Hematopoietic multipotent progenitor cell treated with erythropoietin and hydrocortisone succinate and interleukin-3 and kit ligand, for 15 days (in vitro differentiated cells): ENCODE results near the gene ITLN1.
"Not testable (repeated sequence)": the region's sequence is repeated elsewhere in the genome, so short reads cannot be mapped to it uniquely, and the experiment has no call there.

ENCODE experiments used
- DNase-seq: peaks from one replicate; pipeline ENCODE4 v3.0.0-alpha.2; 2015; ENCODE audit warnings: low spot score

Gene ITLN1

GRCh38 chr1:160882582-160882981 is 2.4 kb downstream of the ITLN1 start:
- no peak for DNase-seq

- not testable (repeated sequence) for DNase-seq
Observed at GRCh38 chr1:160881264-160881663, 3.7 kb downstream of the ITLN1 start.

GRCh38 chr1:160880216-160880615 is 4.8 kb downstream of the ITLN1 start:
- DNase-seq: no peak

- DNase-seq: no peak
Observed at GRCh38 chr1:160879056-160879455, 5.9 kb downstream of the ITLN1 start.

- DNase-seq: peak; percentile 41
Observed at GRCh38 chr1:160877221-160877620, 7.8 kb downstream of the ITLN1 start.

GRCh38 chr1:160876311-160876710 is 8.7 kb downstream of the ITLN1 start:
- no peak for DNase-seq

GRCh38 chr1:160875591-160875990 is 9.4 kb downstream of the ITLN1 start:
- not testable (repeated sequence) for DNase-seq

GRCh38 chr1:160874935-160875334 is 10.0 kb downstream of the ITLN1 start:
- DNase-seq: no peak

- DNase-seq: no peak
Observed at GRCh38 chr1:160868141-160868540, 16.8 kb downstream of the ITLN1 start.

GRCh38 chr1:160867651-160868050 is 17.3 kb downstream of the ITLN1 start:
- not testable (repeated sequence) for DNase-seq

- no peak for DNase-seq
Observed at GRCh38 chr1:160866695-160867260, 18.2 kb downstream of the ITLN1 start.

GRCh38 chr1:160866001-160866694 is 18.8 kb downstream of the ITLN1 start:
- DNase-seq: no peak

GRCh38 chr1:160865337-160865736 is 19.6 kb downstream of the ITLN1 start:
- no peak for DNase-seq

GRCh38 chr1:160864173-160864572 is 20.8 kb downstream of the ITLN1 start:
- no peak for DNase-seq

GRCh38 chr1:160863774-160864131 is 21.2 kb downstream of the ITLN1 start:
- DNase-seq: no peak

GRCh38 chr1:160863061-160863773 is 21.8 kb downstream of the ITLN1 start:
- DNase-seq: no peak

GRCh38 chr1:160862203-160863060 is 22.5 kb downstream of the ITLN1 start, which contains the start of gene CD244:
CD244 (minus strand) TSS chr1:160862887; CDS start chr1:160862677, 210 bp downstream.
- DNase-seq: peak; percentile 44

- no peak for DNase-seq
Observed at GRCh38 chr1:160860840-160861505, 24.0 kb downstream of the ITLN1 start.

- DNase-seq: no peak
Observed at GRCh38 chr1:160859166-160859565, 25.8 kb downstream of the ITLN1 start.

GRCh38 chr1:160858507-160858906 is 26.5 kb downstream of the ITLN1 start:
- peak; percentile 80 for DNase-seq

- peak; percentile 94 for DNase-seq
Observed at GRCh38 chr1:160858097-160858496, 26.9 kb downstream of the ITLN1 start.
